Panc1 (cell line): ENCODE measurements around the gene KIF26B. TPM values are rescaled to one million over a fixed set of nuclear protein-coding genes. Genes with fewer than 3 reads are reported as not detected.

Source experiments
- ATAC-seq: fragments of 200-7000 bp; cut with Tn5 transposase; 2 replicates; pipeline ENCODE4 v1.9.1; 2020; ENCODE audit warnings: mild to moderate bottlenecking, moderate library complexity
- BruUV-seq: library from RNA; stranded (reverse); fragments of 400-500 nt; replicated peaks from 2 replicates; lab custom pipeline; 2021; lab: Mats Ljungman, UMichigan
- CTCF ChIA-PET: fragments of 300-600 bp; sonication (Branson Sonifier 250); formaldehyde crosslinking; loops from one replicate; lab custom pipeline; 2022; ENCODE audit warnings: antibody characterized with exemption; lab: Charles Lee
- POLR2A ChIA-PET: fragments of 300-600 bp; sonication (Branson Sonifier 250); formaldehyde crosslinking; loops from one replicate; lab custom pipeline; 2022; ENCODE audit warnings: antibody characterized with exemption; lab: Charles Lee
- DNase-seq: peaks from one replicate; pipeline ENCODE4 v3.0.0-alpha.2; 2010; ENCODE audit warnings: low read depth, low spot score
- H3K27ac ChIP-seq: 2 replicates; pipeline ENCODE4 v1.5.1; 2011; ENCODE audit warnings: mild to moderate bottlenecking, low read length, inconsistent platforms
- H3K27me3 ChIP-seq: fragments of 200-500 bp; sonication (Bioruptor generic); 2 replicates; pipeline ENCODE4 v1.6.0; 2014; ENCODE audit warnings: low read length, inconsistent platforms; ENCODE audit not compliant: control insufficient read depth, insufficient read depth
- H3K36me3 ChIP-seq: fragments of 200-500 bp; sonication (Bioruptor generic); 2 replicates; pipeline ENCODE4 v1.5.1; 2014; ENCODE audit warnings: inconsistent platforms, mild to moderate bottlenecking, low read length, moderate library complexity; ENCODE audit not compliant: control insufficient read depth, insufficient read depth
- H3K4me1 ChIP-seq: 2 replicates; pipeline ENCODE4 v1.5.1; 2011; ENCODE audit warnings: inconsistent platforms, mild to moderate bottlenecking, low read length, moderate library complexity; ENCODE audit not compliant: control insufficient read depth, insufficient read depth
- H3K4me3 ChIP-seq, 2 experiments: 2 replicates each; pipeline ENCODE4 v1.5.1; 2011 to 2012; ENCODE audit warnings: low read depth in 2 of 2, low read length in 2 of 2, mild to moderate bottlenecking in 2 of 2, inconsistent platforms in 1 of 2, moderate library complexity in 1 of 2
- H3K9me3 ChIP-seq: fragments of 200-500 bp; sonication (Bioruptor generic); 2 replicates; pipeline ENCODE4 v1.5.1; 2014; ENCODE audit warnings: low read depth, mild to moderate bottlenecking, inconsistent platforms, low read length, moderate library complexity; ENCODE audit not compliant: control insufficient read depth, insufficient read depth
- POLR2AphosphoS5 ChIP-seq: IDR thresholded peaks from 2 replicates; pipeline ENCODE4 v1.6.1; 2012; ENCODE audit warnings: mild to moderate bottlenecking, low read depth, low read length, moderate library complexity
- SIN3A ChIP-seq: IDR thresholded peaks from 2 replicates; pipeline ENCODE4 v1.6.1; 2012; ENCODE audit warnings: low read depth, mild to moderate bottlenecking, low read length, moderate library complexity, borderline replicate concordance; ENCODE audit not compliant: insufficient read depth
- TCF7L2 ChIP-seq: IDR thresholded peaks from 2 replicates; pipeline ENCODE4 v1.6.1; 2011; ENCODE audit warnings: mild to moderate bottlenecking, low read depth, low read length, inconsistent platforms
- in situ Hi-C: cut with HindIII; loops from 2 replicates; pipeline ENCODE4 v1.10.0; 2016; ENCODE audit warnings: low sequenced_read_pairs, low pct_unique_long_range_greater_than_20kb
- intact Hi-C: fragments of 100-400 bp; cut with micrococcal nuclease; formaldehyde crosslinking; loops from one replicate; pipeline ENCODE4 v1.10.0; 2022; ENCODE audit not compliant: unreplicated experiment
- total RNA-seq: library from RNA; stranded (reverse); gene quantifications from one replicate; pipeline ENCODE4 v1.2.1, GENCODE V29; 2021; ENCODE audit not compliant: unreplicated experiment
- TF ChIP-seq, protein P1 (sequence below), 2 experiments: IDR thresholded peaks; 2 replicates each; pipeline ENCODE4 v1.6.1; 2011 to 2012; ENCODE audit warnings: low read depth in 2 of 2, control low read depth in 1 of 2, low read length in 1 of 2, mild to moderate bottlenecking in 1 of 2, moderate library complexity in 1 of 2; ENCODE audit not compliant: insufficient read depth in 1 of 2
- TF ChIP-seq, protein P2 (sequence below): fragments of 450-650 bp; IDR thresholded peaks from 2 replicates; pipeline ENCODE4 v1.5.1; 2017; ENCODE audit warnings: mild to moderate bottlenecking

Gene KIF26B
- total RNA-seq, 1 experiment from 2014 or later: 0.33 TPM

DNA sequence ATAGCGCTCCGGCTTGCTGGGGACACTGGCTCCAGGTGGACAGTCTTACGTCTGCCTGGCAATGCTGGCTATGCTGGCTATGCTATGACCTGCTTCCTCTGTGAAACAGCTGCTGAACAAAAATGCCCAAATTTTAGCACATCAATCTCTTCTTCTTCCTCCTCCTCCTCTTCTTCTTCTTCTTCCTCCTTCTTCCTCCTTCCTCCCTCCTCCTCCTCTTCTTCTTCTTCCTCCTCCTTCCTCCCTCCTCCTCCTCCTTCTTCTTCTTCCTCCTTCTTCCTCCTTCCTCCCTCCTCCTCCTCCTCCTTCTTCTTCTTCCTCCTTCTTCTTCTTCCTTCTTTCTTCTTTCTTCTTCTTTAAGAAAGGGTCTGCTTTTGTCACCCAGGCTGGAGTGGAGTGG, 401.3 kb downstream of the KIF26B start:
- in situ Hi-C loops: no loop called here
- peaks cover 4% of the 10 kb centered on the region; the same call in 1 of the 2 replicates for H3K27me3 ChIP-seq

DNA sequence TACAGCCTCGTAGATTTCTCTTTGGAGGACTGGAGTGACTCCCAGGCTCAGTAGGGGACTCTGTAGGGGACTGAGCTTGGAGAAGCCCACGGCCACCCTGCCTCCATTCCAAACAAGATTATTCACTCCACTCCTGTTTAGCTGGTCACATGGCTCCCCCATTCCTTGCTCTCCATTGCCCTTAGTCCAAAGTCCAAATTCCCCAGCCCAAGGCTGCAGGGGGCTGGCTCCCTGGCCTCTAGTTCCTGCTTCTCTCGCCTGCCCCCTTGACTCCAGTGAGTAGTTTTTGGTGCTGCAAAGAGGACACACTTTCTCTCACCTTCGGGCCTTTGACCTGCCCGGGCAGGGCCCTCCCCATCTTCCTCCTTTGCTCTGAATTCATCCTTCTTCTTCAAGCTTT, 403.3 kb downstream of the KIF26B start:
- ATAC-seq (no peak), DNase-seq (no peak)
- Histone ChIP-seq H3K27ac (no peak overlapping the region), H3K4me1 (no peaks in the 10 kb centered on the region), H3K9me3 (no peaks in the 10 kb centered on the region), H3K27me3 (peaks cover 4% of the 10 kb centered on the region; the same call in 1 of the 2 replicates), H3K36me3 (no peaks in the 10 kb centered on the region), H3K4me3 (no peak overlapping the region)
- in situ Hi-C loops (no loop called here), intact Hi-C loops (no loop called here)
- POLR2A ChIA-PET: no interaction called here
- TF ChIP-seq POLR2AphosphoS5 (no peak), TCF7L2 (no peak), SIN3A (no peak)
- TF ChIP-seq, protein P1, sequence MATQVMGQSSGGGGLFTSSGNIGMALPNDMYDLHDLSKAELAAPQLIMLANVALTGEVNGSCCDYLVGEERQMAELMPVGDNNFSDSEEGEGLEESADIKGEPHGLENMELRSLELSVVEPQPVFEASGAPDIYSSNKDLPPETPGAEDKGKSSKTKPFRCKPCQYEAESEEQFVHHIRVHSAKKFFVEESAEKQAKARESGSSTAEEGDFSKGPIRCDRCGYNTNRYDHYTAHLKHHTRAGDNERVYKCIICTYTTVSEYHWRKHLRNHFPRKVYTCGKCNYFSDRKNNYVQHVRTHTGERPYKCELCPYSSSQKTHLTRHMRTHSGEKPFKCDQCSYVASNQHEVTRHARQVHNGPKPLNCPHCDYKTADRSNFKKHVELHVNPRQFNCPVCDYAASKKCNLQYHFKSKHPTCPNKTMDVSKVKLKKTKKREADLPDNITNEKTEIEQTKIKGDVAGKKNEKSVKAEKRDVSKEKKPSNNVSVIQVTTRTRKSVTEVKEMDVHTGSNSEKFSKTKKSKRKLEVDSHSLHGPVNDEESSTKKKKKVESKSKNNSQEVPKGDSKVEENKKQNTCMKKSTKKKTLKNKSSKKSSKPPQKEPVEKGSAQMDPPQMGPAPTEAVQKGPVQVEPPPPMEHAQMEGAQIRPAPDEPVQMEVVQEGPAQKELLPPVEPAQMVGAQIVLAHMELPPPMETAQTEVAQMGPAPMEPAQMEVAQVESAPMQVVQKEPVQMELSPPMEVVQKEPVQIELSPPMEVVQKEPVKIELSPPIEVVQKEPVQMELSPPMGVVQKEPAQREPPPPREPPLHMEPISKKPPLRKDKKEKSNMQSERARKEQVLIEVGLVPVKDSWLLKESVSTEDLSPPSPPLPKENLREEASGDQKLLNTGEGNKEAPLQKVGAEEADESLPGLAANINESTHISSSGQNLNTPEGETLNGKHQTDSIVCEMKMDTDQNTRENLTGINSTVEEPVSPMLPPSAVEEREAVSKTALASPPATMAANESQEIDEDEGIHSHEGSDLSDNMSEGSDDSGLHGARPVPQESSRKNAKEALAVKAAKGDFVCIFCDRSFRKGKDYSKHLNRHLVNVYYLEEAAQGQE (IDR thresholded peaks at IDR 0.05; ENCODE audit: insufficient read depth in 1 of 2, low read depth in 2 of 2, low read length in 1 of 2): no peak
- TF ChIP-seq, protein P2, sequence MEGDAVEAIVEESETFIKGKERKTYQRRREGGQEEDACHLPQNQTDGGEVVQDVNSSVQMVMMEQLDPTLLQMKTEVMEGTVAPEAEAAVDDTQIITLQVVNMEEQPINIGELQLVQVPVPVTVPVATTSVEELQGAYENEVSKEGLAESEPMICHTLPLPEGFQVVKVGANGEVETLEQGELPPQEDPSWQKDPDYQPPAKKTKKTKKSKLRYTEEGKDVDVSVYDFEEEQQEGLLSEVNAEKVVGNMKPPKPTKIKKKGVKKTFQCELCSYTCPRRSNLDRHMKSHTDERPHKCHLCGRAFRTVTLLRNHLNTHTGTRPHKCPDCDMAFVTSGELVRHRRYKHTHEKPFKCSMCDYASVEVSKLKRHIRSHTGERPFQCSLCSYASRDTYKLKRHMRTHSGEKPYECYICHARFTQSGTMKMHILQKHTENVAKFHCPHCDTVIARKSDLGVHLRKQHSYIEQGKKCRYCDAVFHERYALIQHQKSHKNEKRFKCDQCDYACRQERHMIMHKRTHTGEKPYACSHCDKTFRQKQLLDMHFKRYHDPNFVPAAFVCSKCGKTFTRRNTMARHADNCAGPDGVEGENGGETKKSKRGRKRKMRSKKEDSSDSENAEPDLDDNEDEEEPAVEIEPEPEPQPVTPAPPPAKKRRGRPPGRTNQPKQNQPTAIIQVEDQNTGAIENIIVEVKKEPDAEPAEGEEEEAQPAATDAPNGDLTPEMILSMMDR: no peak
- BruUV-seq: no TSS peak
- CTCF ChIA-PET: no interaction called here

More for the DNA sequence above, 401.3 kb downstream of the KIF26B start:
- Histone ChIP-seq H3K9me3 (no peaks in the 10 kb centered on the region), H3K27ac (no peak overlapping the region), H3K4me3 (no peak overlapping the region), H3K36me3 (no peaks in the 10 kb centered on the region), H3K4me1 (no peaks in the 10 kb centered on the region)
- BruUV-seq: no TSS peak
- ChIA-PET CTCF (no interaction called here), POLR2A (no interaction called here)
- intact Hi-C loops: no loop called here
- TF ChIP-seq, protein P1 (IDR thresholded peaks at IDR 0.05; ENCODE audit: insufficient read depth in 1 of 2, low read depth in 2 of 2, low read length in 1 of 2): no peak
- TF ChIP-seq POLR2AphosphoS5 (no peak), SIN3A (no peak), TCF7L2 (no peak)
- TF ChIP-seq, protein P2: no peak
- no peak for DNase-seq
- no peak for ATAC-seq
